ENCODE results near the gene CCL27.
A peak's percentile ranks its signal among the peaks of the same experiment; 100 is the strongest.

The CCL27 gene

GRCh38 chr9:34664281-34665066 is 2.0 kb upstream of the CCL27 start:
- peak overlapping the region; percentile 84 for H3K4me3 Mint-ChIP-seq
- H3K9me3 Mint-ChIP-seq: peaks cover 4% of the 10 kb centered on the region
- peaks cover 19% of the 10 kb centered on the region for H3K4me1 Mint-ChIP-seq
- H3K36me3 Mint-ChIP-seq: peaks cover 24% of the 10 kb centered on the region
- H3K27ac Mint-ChIP-seq: peak overlapping the region; percentile 76
- no peaks in the 10 kb centered on the region for H3K27me3 Mint-ChIP-seq
- ATAC-seq: peak; percentile 72

DNA sequence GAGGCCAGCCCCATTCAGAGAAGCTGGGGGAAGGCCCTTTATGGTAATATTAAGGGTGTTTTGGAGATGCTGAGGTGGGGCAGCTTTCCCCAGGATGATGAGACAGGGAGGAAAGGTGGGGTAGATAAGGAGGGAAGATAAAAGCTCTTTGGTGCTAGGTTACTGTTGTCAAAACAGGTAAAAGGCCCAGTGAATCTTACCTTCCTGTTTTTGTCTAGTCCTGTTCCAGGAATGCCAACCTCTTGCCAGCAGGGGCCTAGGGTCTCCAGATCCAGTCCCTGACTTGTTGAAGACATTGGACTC is 797 bp upstream of the CCL27 start:
- Mint-ChIP-seq H3K27me3 (no peaks in the 10 kb centered on the region), H3K36me3 (peaks cover 17% of the 10 kb centered on the region), H3K4me1 (peaks cover 19% of the 10 kb centered on the region), H3K9me3 (no peaks in the 10 kb centered on the region), H3K27ac (no peak overlapping the region), H3K4me3 (no peak overlapping the region)
- ATAC-seq: no peak

GRCh38 chr9:34659592-34660253 is 2.7 kb downstream of the CCL27 start:
- Mint-ChIP-seq H3K36me3 (peaks cover 17% of the 10 kb centered on the region), H3K9me3 (no peaks in the 10 kb centered on the region), H3K27ac (no peak overlapping the region), H3K4me1 (peaks cover 9% of the 10 kb centered on the region), H3K27me3 (no peaks in the 10 kb centered on the region), H3K4me3 (no peak overlapping the region)
- ATAC-seq: no peak

DNA sequence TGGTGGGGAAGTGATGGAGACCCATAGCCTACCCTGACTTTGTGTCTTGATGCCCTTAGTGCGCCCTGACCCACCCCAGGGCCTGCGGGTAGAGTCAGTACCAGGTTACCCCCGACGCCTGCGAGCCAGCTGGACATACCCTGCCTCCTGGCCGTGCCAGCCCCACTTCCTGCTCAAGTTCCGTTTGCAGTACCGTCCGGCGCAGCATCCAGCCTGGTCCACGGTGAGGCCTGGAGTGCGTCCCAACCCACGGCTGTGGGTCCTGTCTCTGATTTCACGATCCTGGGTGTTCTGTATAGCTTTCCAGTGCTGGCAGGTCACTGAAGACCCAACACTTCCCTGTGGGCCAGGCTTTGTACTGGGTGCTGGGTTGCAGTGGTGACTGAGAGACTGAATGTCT is 4.0 kb downstream of the CCL27 start:
- Mint-ChIP-seq H3K9me3 (no peaks in the 10 kb centered on the region), H3K27me3 (no peaks in the 10 kb centered on the region), H3K4me3 (no peak overlapping the region), H3K36me3 (peaks cover 17% of the 10 kb centered on the region), H3K4me1 (no peaks in the 10 kb centered on the region), H3K27ac (no peak overlapping the region)
- ATAC-seq: no peak

GRCh38 chr9:34656992-34657391 is 5.5 kb downstream of the CCL27 start:
- H3K9me3 Mint-ChIP-seq: no peaks in the 10 kb centered on the region
- peaks cover 17% of the 10 kb centered on the region for H3K36me3 Mint-ChIP-seq

DNA sequence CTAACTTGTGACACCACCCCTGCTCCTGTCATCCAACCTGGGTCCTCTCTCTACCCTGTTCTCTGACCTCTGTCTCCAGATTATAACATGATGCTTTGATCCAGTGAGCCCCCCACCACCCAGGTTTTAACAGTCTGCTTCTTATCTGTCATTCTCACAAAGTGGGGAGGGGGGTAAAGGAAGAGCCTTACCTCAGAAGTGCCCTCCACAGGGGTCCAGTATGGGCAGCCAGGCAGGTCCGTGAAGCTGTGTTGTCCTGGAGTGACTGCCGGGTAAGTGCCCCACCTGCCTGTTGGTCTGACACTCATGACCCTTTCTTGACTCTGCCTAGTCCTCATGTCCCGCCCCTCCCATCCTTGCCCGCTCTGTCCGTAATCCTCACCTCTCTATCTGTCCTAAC is 7.1 kb downstream of the CCL27 start:
- Mint-ChIP-seq H3K9me3 (no peaks in the 10 kb centered on the region), H3K27me3 (no peaks in the 10 kb centered on the region), H3K27ac (no peak overlapping the region), H3K4me3 (no peak overlapping the region), H3K4me1 (peaks cover 23% of the 10 kb centered on the region), H3K36me3 (peaks cover 4% of the 10 kb centered on the region)
- no peak for ATAC-seq

More at GRCh38 chr9:34656992-34657391, 5.5 kb downstream of the CCL27 start:
- H3K27me3 Mint-ChIP-seq: no peaks in the 10 kb centered on the region
- peaks cover 13% of the 10 kb centered on the region for H3K4me1 Mint-ChIP-seq
- no peak for ATAC-seq
- H3K4me3 Mint-ChIP-seq: no peak overlapping the region
- H3K27ac Mint-ChIP-seq: no peak overlapping the region

DNA sequence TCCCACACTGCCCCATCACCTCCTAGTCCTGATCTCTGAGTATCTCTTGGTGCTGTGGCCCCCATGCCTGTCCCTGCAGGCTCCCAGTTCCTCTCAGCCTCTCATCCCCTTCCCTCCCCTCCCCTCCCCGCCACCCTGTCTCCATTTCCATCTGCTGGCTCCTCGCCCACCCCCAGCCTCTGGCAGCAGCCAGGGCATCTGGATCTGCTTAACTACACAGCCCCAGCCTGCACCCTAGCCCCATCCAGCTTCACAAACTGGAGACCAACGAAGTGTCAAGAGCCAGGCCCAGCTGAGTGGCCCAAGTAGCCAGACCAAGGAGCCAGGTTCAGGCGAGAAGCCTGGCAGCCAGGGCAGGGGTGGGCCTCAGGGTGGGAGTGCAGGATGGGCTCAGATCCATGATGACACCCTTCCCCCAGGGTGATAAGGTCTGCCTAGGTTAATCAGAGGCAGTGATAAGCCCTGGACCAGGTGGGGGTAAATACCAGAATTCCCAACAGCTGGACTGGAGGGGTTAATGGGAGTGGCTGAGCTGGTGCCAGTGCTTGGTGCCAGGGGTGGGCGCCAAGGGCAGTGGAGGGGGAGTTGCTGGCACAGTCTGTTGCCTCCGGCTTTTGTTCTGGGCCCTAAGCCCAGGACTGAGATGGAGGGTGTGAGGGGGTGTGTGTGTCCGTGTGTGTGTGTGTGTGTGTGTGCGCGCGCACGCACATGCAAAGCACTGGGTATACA is 8.0 kb downstream of the CCL27 start:
- Mint-ChIP-seq H3K27ac (no peak overlapping the region), H3K4me3 (no peak overlapping the region), H3K9me3 (no peaks in the 10 kb centered on the region), H3K27me3 (no peaks in the 10 kb centered on the region), H3K36me3 (peaks cover 4% of the 10 kb centered on the region), H3K4me1 (peaks cover 23% of the 10 kb centered on the region)
- no peak for ATAC-seq

DNA sequence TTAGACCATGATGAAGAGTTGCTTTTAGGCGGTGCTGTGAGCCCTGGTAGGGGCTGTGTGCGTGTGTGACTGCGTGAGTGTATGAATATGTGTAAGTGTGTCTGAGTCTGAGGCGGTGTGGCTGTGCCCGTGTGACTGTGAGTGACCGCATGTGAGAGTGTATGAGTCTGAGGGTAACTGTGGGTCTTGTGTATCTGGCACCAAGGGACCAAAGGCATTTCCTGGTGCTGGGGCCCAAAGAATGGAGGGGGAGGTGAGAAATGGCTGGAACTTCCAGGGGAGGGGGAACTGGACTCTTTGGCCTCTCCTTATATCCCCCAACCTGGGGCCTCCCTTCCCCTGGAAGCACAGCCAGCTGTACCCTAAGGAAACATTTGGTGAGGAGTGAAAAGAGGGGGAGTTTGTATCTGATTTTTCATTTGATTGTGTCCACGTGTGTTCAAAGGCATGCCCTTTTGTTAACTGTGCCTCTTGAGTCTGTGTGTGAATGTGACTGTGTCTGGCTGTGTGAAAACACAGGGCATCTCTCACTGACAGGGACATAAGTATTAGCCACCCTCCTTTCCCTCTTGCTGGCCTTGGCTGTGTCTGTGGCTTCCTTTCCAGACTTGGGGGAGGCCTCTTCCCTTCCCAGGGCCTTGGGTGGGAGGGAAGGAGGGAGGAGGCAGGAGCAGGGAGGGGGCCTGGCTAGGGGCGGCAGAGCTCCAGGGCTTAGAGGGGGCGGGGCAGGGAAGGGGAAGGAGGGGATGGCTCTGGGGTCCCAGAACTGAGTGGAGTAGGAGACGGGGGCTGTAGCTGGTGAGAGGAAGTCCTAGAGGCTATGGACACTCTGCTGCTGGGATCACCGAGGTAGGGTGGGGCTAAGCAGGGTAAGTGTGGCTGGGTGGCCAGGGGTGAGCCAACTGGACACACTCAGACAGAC is 9.0 kb downstream of the CCL27 start:
- Mint-ChIP-seq H3K4me3 (no peak overlapping the region), H3K9me3 (no peaks in the 10 kb centered on the region), H3K27me3 (no peaks in the 10 kb centered on the region), H3K27ac (no peak overlapping the region), H3K4me1 (peaks cover 29% of the 10 kb centered on the region), H3K36me3 (peaks cover 13% of the 10 kb centered on the region)
- ATAC-seq: no peak

GRCh38 chr9:34652602-34653000 is 9.9 kb downstream of the CCL27 start:
- no peaks in the 10 kb centered on the region for H3K9me3 Mint-ChIP-seq
- H3K4me3 Mint-ChIP-seq: no peak overlapping the region
- H3K27me3 Mint-ChIP-seq: no peaks in the 10 kb centered on the region
- no peak for ATAC-seq
- no peak overlapping the region for H3K27ac Mint-ChIP-seq
- H3K36me3 Mint-ChIP-seq: peaks cover 15% of the 10 kb centered on the region
- peaks cover 37% of the 10 kb centered on the region for H3K4me1 Mint-ChIP-seq

- H3K36me3 Mint-ChIP-seq: peaks cover 15% of the 10 kb centered on the region
- peak; percentile 40 for ATAC-seq
- H3K4me3 Mint-ChIP-seq: no peak within 1 kb of the TSS
- H3K9me3 Mint-ChIP-seq: no peaks in the 10 kb centered on the region
- H3K27ac Mint-ChIP-seq: no peak within 1 kb of the TSS
- peaks cover 42% of the 10 kb centered on the region for H3K4me1 Mint-ChIP-seq
- H3K27me3 Mint-ChIP-seq: no peaks in the 10 kb centered on the region
These were observed 10.4 kb downstream of the CCL27 start, which contains the start of gene IL11RA for GRCh38 chr9:34651876-34652601. TSS of gene IL11RA (plus strand) at chr9:34652185. CDS start at chr9:34655218, 3,033 bp downstream.

DNA sequence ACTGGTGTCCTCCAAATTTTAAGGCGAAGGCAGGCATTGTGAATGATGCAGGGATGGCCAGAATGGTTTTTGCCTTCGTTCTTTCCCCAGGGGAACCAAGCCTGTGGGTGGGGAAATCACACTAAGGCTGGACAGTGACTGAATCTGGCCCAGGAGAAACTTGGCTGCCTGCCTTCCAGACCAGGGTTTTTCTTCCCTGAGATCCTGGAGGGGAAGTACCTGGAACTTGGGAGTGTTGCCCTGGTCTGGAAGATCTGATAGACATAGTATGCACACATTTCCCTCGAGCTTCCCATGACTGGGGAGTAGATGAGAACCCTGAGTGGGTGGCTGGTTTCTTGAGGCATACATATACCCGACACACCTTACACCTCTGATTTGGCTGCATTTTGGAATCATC is 11.1 kb downstream of the CCL27 start:
- Mint-ChIP-seq H3K9me3 (no peaks in the 10 kb centered on the region), H3K27ac (no peak overlapping the region), H3K36me3 (peaks cover 15% of the 10 kb centered on the region), H3K4me1 (peaks cover 44% of the 10 kb centered on the region), H3K4me3 (no peak overlapping the region), H3K27me3 (no peaks in the 10 kb centered on the region)
- no peak for ATAC-seq

- Mint-ChIP-seq H3K27ac (no peak overlapping the region), H3K9me3 (no peaks in the 10 kb centered on the region), H3K36me3 (peaks cover 15% of the 10 kb centered on the region), H3K4me3 (no peak overlapping the region), H3K27me3 (no peaks in the 10 kb centered on the region), H3K4me1 (peaks cover 48% of the 10 kb centered on the region)
- no peak for ATAC-seq
These were observed 11.6 kb downstream of the CCL27 start for GRCh38 chr9:34650816-34651215.

- no peak overlapping the region for H3K4me3 Mint-ChIP-seq
- peaks cover 15% of the 10 kb centered on the region for H3K36me3 Mint-ChIP-seq
- no peaks in the 10 kb centered on the region for H3K9me3 Mint-ChIP-seq
- ATAC-seq: no peak
- H3K27ac Mint-ChIP-seq: no peak overlapping the region
- no peaks in the 10 kb centered on the region for H3K27me3 Mint-ChIP-seq
- peaks cover 49% of the 10 kb centered on the region for H3K4me1 Mint-ChIP-seq
These were observed 13.8 kb downstream of the CCL27 start for GRCh38 chr9:34648673-34649072.

- H3K4me1 Mint-ChIP-seq: peaks cover 42% of the 10 kb centered on the region
- H3K27me3 Mint-ChIP-seq: no peaks in the 10 kb centered on the region
- peaks cover 15% of the 10 kb centered on the region for H3K36me3 Mint-ChIP-seq
- no peak for ATAC-seq
- H3K27ac Mint-ChIP-seq: peak overlapping the region; percentile 88
- no peaks in the 10 kb centered on the region for H3K9me3 Mint-ChIP-seq
- peak overlapping the region; percentile 87 for H3K4me3 Mint-ChIP-seq
These were observed 14.8 kb downstream of the CCL27 start for GRCh38 chr9:34647651-34648050.

Data from stimulated activated memory B cell treated with anti-CD40 and anti-IgM and Interleukin-4, amounts not matched to agents 10 μg/mL and 1 μg/mL and 100 μg/mL, for 72 hours (primary cell).